22Rv1 (cell line): ENCODE data around the gene IGF2R.

Experiments used
- H3K27ac ChIP-seq: fragments of 450-650 bp; 2 replicates; pipeline ENCODE4 v1.5.1; 2017
- CTCF ChIP-seq: fragments of 450-650 bp; IDR thresholded peaks from 2 replicates; pipeline ENCODE4 v1.5.1; 2017; ENCODE audit warnings: mild to moderate bottlenecking
- ZFX ChIP-seq: fragments of 450-650 bp; IDR thresholded peaks from 2 replicates; pipeline ENCODE4 v1.6.1; 2017; ENCODE audit warnings: antibody characterized with exemption, borderline replicate concordance

The IGF2R gene

GRCh38 chr6:160077024-160077423, 108.1 kb downstream of the IGF2R start:
- TF ChIP-seq ZFX (no peak), CTCF (no peak)
- H3K27ac ChIP-seq, result no peak overlapping the region

GRCh38 chr6:160077526-160077925, 108.6 kb downstream of the IGF2R start:
- TF ChIP-seq CTCF (no peak), ZFX (no peak)
- no peak overlapping the region for H3K27ac ChIP-seq

GRCh38 chr6:160078883-160079685, 110.2 kb downstream of the IGF2R start:
- H3K27ac ChIP-seq, result no peak overlapping the region
- TF ChIP-seq ZFX (no peak), CTCF (no peak)

GRCh38 chr6:160079686-160080043, 110.8 kb downstream of the IGF2R start:
- no peak overlapping the region for H3K27ac ChIP-seq
- TF ChIP-seq CTCF, result no peak

DNA sequence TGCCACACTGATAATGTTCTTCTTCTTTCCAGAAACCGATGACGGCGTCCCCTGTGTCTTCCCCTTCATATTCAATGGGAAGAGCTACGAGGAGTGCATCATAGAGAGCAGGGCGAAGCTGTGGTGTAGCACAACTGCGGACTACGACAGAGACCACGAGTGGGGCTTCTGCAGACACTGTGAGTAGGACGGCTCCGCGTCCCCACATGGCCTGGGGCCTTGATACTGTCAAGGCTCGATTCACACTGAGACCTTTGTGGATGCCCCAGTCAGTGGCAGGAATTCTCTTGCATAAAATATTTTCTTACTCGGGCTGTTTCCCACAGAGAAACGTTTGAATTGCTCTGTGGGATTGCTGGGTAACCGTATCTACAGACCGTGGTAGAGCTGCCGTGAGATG, 111.2 kb downstream of the IGF2R start:
- no peak overlapping the region for H3K27ac ChIP-seq
- TF ChIP-seq CTCF, result no peak
- TF ChIP-seq ZFX, result no peak

- no peak for TF ChIP-seq CTCF
- no peak for TF ChIP-seq ZFX
- H3K27ac ChIP-seq, result no peak overlapping the region
Measured at GRCh38 chr6:160081398-160081797, 112.5 kb downstream of the IGF2R start.

DNA sequence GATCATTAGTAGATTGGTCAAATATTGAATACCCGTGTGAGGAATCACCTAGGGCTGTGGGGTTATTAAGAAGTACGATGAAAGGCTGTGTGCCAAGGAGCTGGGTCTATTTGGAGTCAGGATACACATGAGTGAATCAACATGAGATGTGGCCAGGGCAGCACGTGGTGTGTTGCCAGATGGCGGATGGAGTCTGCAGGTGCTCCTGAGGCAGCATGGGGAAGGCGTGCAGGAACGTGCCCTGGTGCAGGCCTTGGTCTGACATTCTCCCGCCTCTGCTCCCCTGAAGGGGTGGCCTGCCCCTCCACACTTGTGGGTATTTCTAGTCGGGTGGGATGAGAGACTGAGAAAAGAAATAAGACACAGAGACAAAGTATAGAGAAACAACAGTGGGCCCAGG, 113.7 kb downstream of the IGF2R start:
- H3K27ac ChIP-seq, result no peak overlapping the region
- TF ChIP-seq ZFX, result no peak
- no peak for TF ChIP-seq CTCF
